K562 (cell line): Measurements from ENCODE around the gene CDC27. TPM values are rescaled to one million over a fixed set of nuclear protein-coding genes. Genes with fewer than 3 reads are reported as not detected.
"Not testable (repeated sequence)": the region's sequence is repeated elsewhere in the genome, so short reads cannot be mapped to it uniquely, and the experiment has no call there.

Experiments
- ATAC-seq: fragments of 200-7000 bp; cut with Tn5 transposase; 3 replicates; pipeline ENCODE4 v1.9.1; 2020; ENCODE audit warnings: moderate library complexity
- BruUV-seq: library from RNA; stranded (reverse); fragments of 400-500 nt; replicated peaks from 2 replicates; lab custom pipeline; 2021; lab: Mats Ljungman, UMichigan
- CTCF ChIA-PET: fragments of 300-600 bp; formaldehyde crosslinking; extraction: SDS; loops from one replicate; lab custom pipeline; 2021; ENCODE audit warnings: low intra/inter-chr PET ratio; lab: Yijun Ruan, JAX
- POLR2A ChIA-PET: fragments of 300-600, 350-650 bp; sonication (Branson Sonifier 250); formaldehyde crosslinking; extraction: SDS; loops from one replicate; lab custom pipeline; 2021; ENCODE audit warnings: antibody characterized with exemption, inconsistent platforms; lab: Yijun Ruan, JAX
- DNase-seq, 4 experiments: peaks; one replicate each; pipeline versions ENCODE4 v3.0.0 to v3.0.0-alpha.2; 2011 to 2018; ENCODE audit warnings: low spot score in 3 of 4, mixed read lengths in 3 of 4; ENCODE audit errors: extremely low read depth in 1 of 4
- FAIRE-seq: peaks from 2 replicates; lab custom pipeline; 2011; peaks lifted over from hg19 to GRCh38; lab: Jason Lieb, UNC
- H2AFZ ChIP-seq: 2 replicates; pipeline ENCODE4 v1.6.0; 2011; ENCODE audit warnings: low read depth, low read length, control low read depth, inconsistent platforms
- H3K27ac ChIP-seq: fragments of 200-600 bp; 3 replicates; pipeline ENCODE4 v1.8.0; 2011; ENCODE audit warnings: low read depth, mild to moderate bottlenecking, control low read depth, inconsistent platforms, low read length, moderate library complexity, mixed read lengths; ENCODE audit errors: extremely low read depth
- H3K27me3 ChIP-seq, 2 experiments: fragments of 300-600 bp in 1 of 2; 2 replicates in 1 of 2; 3 replicates in 1 of 2; pipeline versions ENCODE4 v1.6.0 to v1.8.0; 2011; ENCODE audit warnings: inconsistent platforms in 2 of 2, low read length in 2 of 2, mild to moderate bottlenecking in 1 of 2, mixed read lengths in 1 of 2, moderate library complexity in 1 of 2; ENCODE audit not compliant: control insufficient read depth in 2 of 2, insufficient read depth in 2 of 2
- H3K36me3 ChIP-seq: fragments of 300-600 bp; 3 replicates; pipeline ENCODE4 v1.8.0; 2011; ENCODE audit warnings: mild to moderate bottlenecking, low read length, inconsistent platforms; ENCODE audit not compliant: control insufficient read depth, insufficient read depth
- H3K4me1 ChIP-seq, 2 experiments: fragments of 200-600 bp in 1 of 2; replicated peaks in 1 of 2; 2 replicates in 1 of 2; 3 replicates in 1 of 2; pipeline versions ENCODE4 v1.5.1 to v1.8.0; 2011; ENCODE audit warnings: inconsistent platforms in 2 of 2, low read length in 2 of 2, mild to moderate bottlenecking in 1 of 2, mixed read lengths in 1 of 2, moderate library complexity in 1 of 2; ENCODE audit not compliant: control insufficient read depth in 2 of 2, insufficient read depth in 2 of 2
- H3K4me2 ChIP-seq: 2 replicates; pipeline ENCODE4 v1.6.1; 2011; ENCODE audit warnings: low read length, control low read depth, inconsistent platforms, mixed read lengths; ENCODE audit not compliant: insufficient read depth
- H3K4me3 ChIP-seq: fragments of 200-600 bp; sonication (generic), shearing (Covaris generic); 2 replicates; pipeline ENCODE4 v1.5.1; 2016; ENCODE audit warnings: control low read depth, inconsistent platforms
- H3K79me2 ChIP-seq: fragments of 200-600 bp; 3 replicates; pipeline ENCODE4 v1.8.0; 2011; ENCODE audit warnings: low read length, inconsistent platforms; ENCODE audit not compliant: control insufficient read depth, insufficient read depth
- H3K9ac ChIP-seq, 2 experiments: 2 replicates each; pipeline versions ENCODE4 v1.6.0 to v1.6.1; 2011; ENCODE audit warnings: low read depth in 2 of 2, low read length in 2 of 2, control low read depth in 1 of 2, inconsistent platforms in 1 of 2, mild to moderate bottlenecking in 1 of 2, mixed read lengths in 1 of 2; ENCODE audit not compliant: insufficient read depth in 1 of 2
- H3K9me1 ChIP-seq: one replicate; pipeline ENCODE4 v1.6.0; 2011; ENCODE audit warnings: inconsistent platforms, mild to moderate bottlenecking, low read length, moderate library complexity; ENCODE audit not compliant: control insufficient read depth, insufficient read depth
- H3K9me3 ChIP-seq: replicated peaks from 2 replicates; pipeline ENCODE4 v1.5.1; 2011; ENCODE audit warnings: low read depth, low read length, inconsistent platforms; ENCODE audit not compliant: control insufficient read depth, insufficient read depth
- H4K20me1 ChIP-seq: replicated peaks from 2 replicates; pipeline ENCODE4 v1.6.1; 2011; ENCODE audit warnings: low read length, inconsistent platforms, mixed read lengths; ENCODE audit not compliant: control insufficient read depth, insufficient read depth
- CEBPG ChIP-seq, 3 experiments: fragments of 200-800 bp in 1 of 3; sonication (Bioruptor generic) in 1 of 3; sonication (generic) in 1 of 3; formaldehyde crosslinking in 1 of 3; IDR thresholded peaks in 2 of 3; conservative IDR thresholded peaks in 1 of 3; 2 replicates each; pipeline versions ENCODE4 v1.6.1 to v1.8.0; 2016 to 2022; ENCODE audit warnings: missing compliant biosample characterization in 2 of 3, missing genetic modification characterization in 2 of 3, mild to moderate bottlenecking in 1 of 3, missing genetic modification reagents in 1 of 3
- ZEB2 ChIP-seq: fragments of 450-650 bp; IDR thresholded peaks from 2 replicates; pipeline ENCODE4 v1.6.1; 2016
- ZNF121 ChIP-seq: sonication (generic); formaldehyde crosslinking; conservative IDR thresholded peaks from 2 replicates; pipeline ENCODE4 v1.8.0; 2022; ENCODE audit warnings: missing genetic modification reagents
- WGBS: fragments of 100-300 bp; shearing (Covaris generic); methylation state at CpG from one replicate; pipeline ENCODE4 v1.1.6; 2016; ENCODE audit warnings: low coverage, mixed read lengths; ENCODE audit not compliant: insufficient coverage; ENCODE audit errors: missing lambda C conversion rate; 5-methylcytosine and 5-hydroxymethylcytosine counted together
- in situ Hi-C: fragments of 300-500 bp; cut with MboI; formaldehyde crosslinking; loops from 4 replicates; pipeline ENCODE4 v1.15.0; 2018; ENCODE audit warnings: inconsistent platforms, mixed read lengths
- intact Hi-C: fragments of 100-400 bp; cut with micrococcal nuclease; formaldehyde crosslinking; loops from 2 replicates; pipeline ENCODE4 v1.14.2; 2022
- polyA plus RNA-seq, 8 experiments: library from polyadenylated mRNA; depleted of rRNA in 4 of 8; stranded (reverse) in 5 of 8; unstranded in 3 of 8; fragments of >200 nt; fragmentation: Nextera tagmentation in 2 of 8; fragmentation: Illumina TruSeq in 1 of 8; extraction: Ambion mirVana in 2 of 8; extraction: Trizol in 1 of 8; gene quantifications; 2 replicates each; pipeline versions ENCODE4 v1.2.1 to v1.2.3, GENCODE V29; 2011 to 2014; ENCODE audit warnings: inconsistent platforms in 1 of 8, missing spikeins in 1 of 8
- total RNA-seq, 7 experiments: library from RNA; depleted of rRNA in 6 of 7; stranded (reverse); fragments of >200 nt in 6 of 7; fragmentation: Illumina TruSeq in 2 of 7; extraction: Trizol in 2 of 7; gene quantifications; 2 replicates each; pipeline versions ENCODE4 v1.2.1 to v1.2.3, GENCODE V29; 2011 to 2021; ENCODE audit warnings: low replicate concordance in 1 of 7

The CDC27 gene
- total and polyA plus RNA-seq, 9 of the 15 experiments (the other 6 are each of a cell fraction or from before 2014, with no cell fraction given) = 28.6 to 155 (median 94.1) TPM

DNA sequence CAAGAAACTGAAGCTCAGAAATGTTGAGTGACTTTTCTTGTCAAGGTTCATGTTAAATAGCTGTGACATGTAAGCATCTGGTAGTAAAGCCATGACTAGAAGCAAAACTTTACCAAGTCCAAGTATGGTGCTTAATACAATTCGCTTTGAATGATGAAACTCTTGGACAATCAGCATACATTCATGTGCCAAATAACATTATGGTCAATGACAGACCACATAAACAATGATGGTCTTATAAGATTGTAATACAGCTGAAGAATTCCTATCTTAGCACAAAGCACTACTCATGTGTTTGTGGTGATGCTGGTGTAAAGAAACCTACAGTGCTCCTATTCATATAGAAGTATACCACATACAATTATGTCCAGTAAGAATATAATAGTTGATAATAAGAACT is 112.9 kb downstream of the CDC27 start:
- H3K9me1 ChIP-seq = no peaks in the 10 kb centered on the region
- DNase-seq = no peak
- H3K9me3 ChIP-seq = no peaks in the 10 kb centered on the region
- H2AFZ ChIP-seq = no peak overlapping the region
- no peak overlapping the region for H3K9ac ChIP-seq
- H3K27me3 ChIP-seq = no peaks in the 10 kb centered on the region
- in situ Hi-C loops (no loop called here), intact Hi-C loops (no loop called here)
- POLR2A ChIA-PET = interaction anchor here (0.6 to 1.2 kb wide), 2 partner anchors 9 to 30 kb away, joined by 3 to 4 read pairs; no protein-coding TSS in a partner anchor
- CTCF ChIA-PET = no interaction called here
- H3K79me2 ChIP-seq = no peaks in the 10 kb centered on the region; the same call in none of the 3 replicates
- no peak overlapping the region for H3K4me3 ChIP-seq
- H4K20me1 ChIP-seq = no peaks in the 10 kb centered on the region
- peaks cover 6% of the 10 kb centered on the region; the same call in 1 of the 3 replicates for H3K36me3 ChIP-seq
- FAIRE-seq = no peak
- BruUV-seq = no TSS peak
- 61% methylated on average over 1 of the region's 1 CpG for WGBS
- no peak overlapping the region for H3K27ac ChIP-seq
- TF ChIP-seq ZEB2 = no peak
- no peak for TF ChIP-seq CEBPG (CRISPR knock-in tag; IDR thresholded peaks at IDR 0.05)
- TF ChIP-seq CEBPG (tag; conservative IDR thresholded peaks at IDR 0.05 in 1 of 2, IDR thresholded peaks at IDR 0.05 in 1 of 2) = 0 out of 4 replicates have a peak, but pooled peaks of 1 of the 2 experiments have one; percentile 37
- H3K4me1 ChIP-seq = peaks cover 8 to 13% of the 10 kb centered on the region in 2 experiments
- no peak for ATAC-seq
- no peak overlapping the region for H3K4me2 ChIP-seq

- H4K20me1 ChIP-seq, DNase-seq, H3K79me2 ChIP-seq, H3K36me3 ChIP-seq, intact Hi-C loops, H3K27ac ChIP-seq, H3K9ac ChIP-seq, H3K4me3 ChIP-seq, H2AFZ ChIP-seq, in situ Hi-C loops, FAIRE-seq, BruUV-seq, CTCF ChIA-PET, H3K27me3 ChIP-seq, H3K9me3 ChIP-seq, ATAC-seq, H3K9me1 ChIP-seq, H3K4me2 ChIP-seq: not testable (repeated sequence)
- H3K4me1 ChIP-seq = peaks cover 11 to 13% of the 10 kb centered on the region in 2 experiments
- POLR2A ChIA-PET = interaction anchor here (1.0 kb wide), 1 partner anchor 24 kb away, joined by 3 read pairs; no protein-coding TSS in a partner anchor
- WGBS = 28% methylated on average over 1 of the region's 1 CpG
- peak; percentile 35 for TF ChIP-seq ZNF121 (CRISPR knock-in tag)
These were observed 114.7 kb downstream of the CDC27 start for GRCh38 chr17:47074361-47074760.

GRCh38 chr17:47073629-47074028 is 115.5 kb downstream of the CDC27 start:
- intact Hi-C loops, BruUV-seq, H3K4me3 ChIP-seq, H3K79me2 ChIP-seq, H3K9me1 ChIP-seq, H3K9ac ChIP-seq, H3K9me3 ChIP-seq, H4K20me1 ChIP-seq, CTCF ChIA-PET, in situ Hi-C loops, H3K27me3 ChIP-seq, ATAC-seq, H3K36me3 ChIP-seq, DNase-seq, H3K4me2 ChIP-seq, H3K27ac ChIP-seq, H2AFZ ChIP-seq: not testable (repeated sequence)
- 80% methylated on average over 2 of the region's 4 CpGs for WGBS
- peak; percentile 51 for FAIRE-seq
- POLR2A ChIA-PET = interaction anchor here (1.0 kb wide), 1 partner anchor 24 kb away, joined by 3 read pairs; no protein-coding TSS in a partner anchor
- peaks cover 11 to 13% of the 10 kb centered on the region in 2 experiments for H3K4me1 ChIP-seq
